Esophagus mucosa (tissue), 1 donor: Measurements from ENCODE around the gene ADGRG3. TPM values are rescaled to one million over a fixed set of nuclear protein-coding genes. Genes with fewer than 3 reads are reported as not detected.
A peak's percentile ranks its signal among the peaks of the same experiment; 100 is the strongest.
"Not testable (repeated sequence)": the region's sequence is repeated elsewhere in the genome, so short reads cannot be mapped to it uniquely, and the experiment has no call there.

Experiments
- ATAC-seq: fragments of 200-7000 bp; cut with Tn5 transposase; one replicate; pipeline ENCODE4 v1.9.1; 2020
- total RNA-seq: library from RNA; stranded (reverse); gene quantifications from one replicate; pipeline ENCODE4 v1.2.4, GENCODE V29; 2023
- donor health status: DM: yes; HTN: yes; CAD: no.

The ADGRG3 gene
- total RNA-seq, 1 donor from 2014 or later: 0.84 TPM

- no peak for ATAC-seq
Observed at GRCh38 chr16:57697896-57698537, 29.9 kb downstream of the ADGRG3 start.

DNA sequence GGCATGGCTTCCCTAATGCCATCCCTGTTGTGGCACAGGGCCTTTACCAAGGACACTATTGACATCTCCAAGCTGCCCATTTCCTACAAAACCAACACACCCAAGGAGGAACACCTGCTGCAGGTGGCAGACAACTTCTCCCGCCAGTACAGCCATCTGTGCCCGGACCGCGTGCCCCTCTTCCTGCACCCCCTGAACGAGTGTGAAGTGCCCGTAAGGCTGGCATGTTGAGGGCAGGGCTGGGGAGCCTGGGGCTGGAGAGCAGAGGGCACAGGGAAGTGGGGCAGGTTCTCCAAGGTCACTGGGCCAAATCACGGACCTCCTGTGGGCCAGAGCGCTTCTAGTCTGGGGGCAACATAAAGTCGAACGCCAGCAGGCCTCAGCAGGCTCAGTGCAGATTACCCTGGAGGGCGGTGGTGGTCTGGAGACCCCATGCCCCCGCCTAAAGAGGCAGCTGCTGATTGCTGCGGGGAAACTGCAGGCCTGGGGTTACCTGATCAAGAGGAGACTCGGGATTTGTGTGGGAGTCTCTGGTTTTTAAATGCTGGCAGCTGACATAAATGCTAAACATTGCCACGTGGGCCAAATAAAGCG lies 30.8 kb downstream of the ADGRG3 start:
- no peak for ATAC-seq

DNA sequence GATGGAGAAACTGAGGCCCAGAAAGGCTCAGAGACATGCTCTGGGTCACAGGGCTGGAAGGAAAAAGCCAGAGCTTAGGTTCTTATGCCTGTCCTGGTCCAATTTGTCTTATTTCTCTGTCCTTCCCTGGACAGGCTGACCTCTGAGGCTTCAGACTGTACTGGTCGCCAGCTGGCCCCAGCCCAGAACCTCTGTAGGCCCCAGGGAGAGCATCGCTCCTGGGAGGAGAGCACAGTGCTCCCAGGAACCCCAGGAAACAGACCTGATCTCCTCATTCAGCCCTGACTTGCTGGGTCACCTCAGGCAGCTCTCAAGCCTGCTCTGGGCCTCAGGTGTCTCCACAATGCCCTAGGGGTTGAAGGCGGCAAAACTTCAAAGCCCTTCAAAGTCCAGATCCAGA lies 31.4 kb downstream of the ADGRG3 start:
- no peak for ATAC-seq

DNA sequence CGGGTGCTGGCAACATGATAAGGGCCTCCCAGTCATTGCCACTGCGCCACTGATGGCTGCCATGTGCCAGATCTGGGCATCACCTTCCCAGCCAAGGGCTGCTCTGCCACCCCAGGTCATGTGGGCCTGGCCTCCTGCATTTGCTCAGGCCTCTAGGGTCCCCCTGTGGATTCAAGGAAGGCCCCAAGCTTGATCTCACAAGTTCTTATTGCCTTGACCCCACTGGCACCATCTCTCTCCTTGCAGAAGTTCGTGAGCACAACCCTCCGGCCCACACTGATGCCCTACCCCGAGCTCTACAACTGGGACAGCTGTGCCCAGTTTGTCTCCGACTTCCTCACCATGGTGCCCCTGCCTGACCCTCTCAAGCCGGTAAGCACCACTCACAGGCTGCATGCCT lies 31.8 kb downstream of the ADGRG3 start:
- ATAC-seq: no peak

DNA sequence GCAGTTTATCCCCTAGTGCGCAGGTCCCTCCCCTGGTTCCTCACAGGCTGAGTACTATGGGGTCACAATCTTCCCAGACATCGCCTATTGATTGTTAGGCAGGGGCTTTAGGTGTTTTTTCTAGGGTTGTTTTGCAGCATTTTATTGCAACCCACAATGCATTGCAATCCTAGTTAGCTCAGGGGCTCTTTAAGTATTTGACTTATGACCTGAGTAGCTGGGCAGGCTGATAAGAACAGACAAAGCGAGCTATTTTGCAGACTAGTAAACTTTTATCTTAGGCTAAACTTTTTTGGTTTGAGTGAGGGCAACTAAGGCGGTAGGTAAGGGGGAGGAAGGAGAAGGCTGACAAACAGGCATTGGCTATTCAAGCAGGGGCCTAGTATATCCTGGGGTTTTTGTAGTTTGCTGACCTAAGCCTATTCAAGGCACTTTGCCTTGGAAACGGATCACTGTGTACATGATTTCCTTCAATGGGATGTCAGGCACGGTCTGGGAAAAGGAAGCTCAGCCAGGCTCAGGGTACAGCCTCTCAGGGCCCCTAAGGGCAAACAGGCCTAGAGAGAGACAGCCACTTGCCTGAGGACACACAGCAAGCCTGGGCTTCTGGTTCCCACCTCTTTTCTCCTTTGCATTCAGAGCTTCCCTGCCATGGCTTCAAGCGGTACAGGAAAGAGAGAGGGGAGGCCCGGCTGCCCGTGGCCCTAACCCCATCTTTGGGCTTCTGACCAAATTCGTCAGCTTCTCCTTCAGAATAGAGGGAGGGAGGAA lies 32.9 kb downstream of the ADGRG3 start:
- no peak for ATAC-seq

GRCh38 chr16:57701759-57702371 lies 33.8 kb downstream of the ADGRG3 start:
- no peak for ATAC-seq

- ATAC-seq: no peak
Observed at GRCh38 chr16:57703416-57704010, 35.4 kb downstream of the ADGRG3 start.

DNA sequence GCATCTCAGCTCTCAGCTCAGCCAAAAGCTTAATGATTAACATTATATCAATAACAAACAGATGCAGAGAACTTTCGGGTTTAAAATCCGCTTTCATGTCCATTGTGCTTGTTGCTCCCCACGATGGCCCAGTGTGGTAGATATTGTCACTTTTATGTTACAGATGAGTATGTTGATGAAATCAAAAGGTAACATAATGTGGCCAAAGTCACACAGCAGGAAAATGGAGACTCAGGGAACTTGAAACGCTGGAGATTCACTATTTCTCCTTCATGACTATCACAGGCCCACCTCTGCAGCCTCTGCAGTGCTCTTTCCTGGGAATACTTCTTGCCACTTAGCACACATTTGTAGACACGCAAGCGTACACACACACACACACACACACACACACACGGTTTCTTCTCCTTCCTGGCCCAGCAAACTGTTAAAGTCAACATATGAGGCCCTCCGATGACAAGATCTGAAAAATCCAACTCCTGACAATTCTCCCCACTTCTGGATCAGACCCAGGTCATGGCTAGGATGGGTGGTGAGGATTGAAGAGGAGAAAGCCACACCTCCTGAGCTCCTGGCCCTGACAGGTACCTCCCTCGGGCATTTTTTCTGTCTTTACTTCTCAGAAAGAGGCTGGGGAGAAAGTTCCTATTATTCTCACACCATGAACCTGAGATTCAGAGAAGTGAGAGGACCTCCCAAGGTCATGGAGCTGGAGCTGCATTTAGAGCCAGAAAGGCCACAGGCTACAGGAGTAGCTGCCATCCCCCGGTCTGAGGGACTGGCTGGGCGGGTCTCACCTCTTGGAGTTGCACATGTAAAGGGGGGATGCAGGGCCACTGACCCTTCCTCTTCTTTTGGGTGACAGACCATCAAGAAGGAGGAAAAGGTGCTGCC lies 36.2 kb downstream of the ADGRG3 start:
- no peak for ATAC-seq

DNA sequence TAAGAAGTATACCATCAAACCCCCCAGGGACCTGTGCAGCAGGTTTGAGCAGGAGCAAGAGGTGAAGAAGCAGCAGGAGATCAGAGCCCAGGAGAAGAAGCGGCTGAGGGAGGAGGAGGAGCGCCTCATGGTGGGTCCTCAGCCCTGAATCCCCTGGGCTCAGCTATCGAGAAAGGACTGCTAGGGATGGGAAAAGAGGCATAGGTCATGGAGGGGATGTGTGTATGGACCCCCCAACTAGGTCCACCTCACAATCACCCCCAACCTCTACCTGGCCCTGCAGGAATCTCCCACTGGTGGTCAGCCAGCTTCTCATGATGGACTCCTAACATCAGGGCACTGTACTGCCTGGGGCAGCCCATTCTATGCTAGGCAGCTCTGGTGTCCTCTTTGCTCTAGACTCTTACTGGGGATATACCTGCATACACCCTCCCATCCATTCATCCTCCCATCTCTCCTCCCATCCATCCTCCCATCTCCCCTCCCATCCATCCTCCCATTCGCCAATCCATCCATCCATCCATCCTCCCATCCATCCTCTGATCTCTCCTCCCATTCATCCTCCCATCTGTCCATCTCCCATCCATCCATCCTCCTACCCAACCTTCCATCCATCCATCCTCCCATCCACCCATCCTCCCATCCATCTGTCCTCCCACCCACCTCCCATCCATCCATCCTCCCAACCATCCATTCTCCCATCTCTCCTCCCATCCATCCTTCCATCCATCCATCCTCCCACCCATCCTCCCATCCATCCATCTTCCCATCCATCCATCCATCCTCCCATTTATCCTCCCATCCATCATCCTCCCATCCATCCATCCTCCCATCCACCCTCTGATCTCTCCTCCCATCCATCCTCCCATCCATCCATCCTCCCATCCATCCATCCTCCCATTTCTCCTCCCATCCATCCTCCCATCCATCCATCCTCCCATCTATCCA lies 37.1 kb downstream of the ADGRG3 start:
- ATAC-seq: no peak

- ATAC-seq: no peak
Observed at GRCh38 chr16:57706717-57707116, 38.6 kb downstream of the ADGRG3 start.

DNA sequence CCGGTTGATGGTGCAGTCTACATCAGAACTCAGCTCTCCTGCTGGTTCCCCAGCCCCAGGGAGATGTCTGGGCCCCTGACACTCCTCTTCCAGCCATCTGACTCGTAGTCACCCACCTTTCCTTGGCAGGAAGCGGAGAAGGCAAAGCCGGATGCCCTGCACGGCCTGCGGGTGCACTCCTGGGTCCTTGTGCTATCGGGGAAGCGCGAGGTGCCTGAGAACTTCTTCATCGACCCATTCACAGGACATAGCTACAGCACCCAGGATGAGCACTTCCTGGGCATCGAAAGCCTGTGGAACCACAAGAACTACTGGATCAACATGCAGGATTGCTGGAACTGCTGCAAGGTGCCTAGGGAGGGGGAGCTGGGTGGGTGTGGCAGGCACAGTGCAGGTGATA lies 39.2 kb downstream of the ADGRG3 start:
- no peak for ATAC-seq

DNA sequence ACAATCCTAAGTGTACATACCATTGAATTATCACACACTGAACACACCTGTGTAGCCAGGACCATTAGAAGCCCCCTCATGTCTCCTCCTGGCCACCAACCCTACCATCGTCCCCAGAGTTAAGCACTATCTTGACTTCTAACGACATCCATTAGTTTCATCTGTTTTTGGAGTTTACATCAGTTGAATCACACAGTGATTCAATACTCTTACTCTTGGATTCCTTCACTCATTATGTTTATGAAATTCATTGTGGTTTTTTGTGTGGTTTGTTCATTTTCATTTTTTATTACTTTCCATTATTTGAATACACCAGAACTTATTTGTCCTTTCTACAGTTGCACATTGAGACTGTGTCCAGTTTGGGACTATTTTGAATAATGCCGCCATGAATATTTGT lies 40.1 kb downstream of the ADGRG3 start:
- ATAC-seq: no peak

- ATAC-seq: no peak
Observed at GRCh38 chr16:57709663-57710062, 41.6 kb downstream of the ADGRG3 start.

GRCh38 chr16:57711346-57711745 lies 43.2 kb downstream of the ADGRG3 start:
- no peak for ATAC-seq

GRCh38 chr16:57711993-57712392 lies 43.9 kb downstream of the ADGRG3 start:
- ATAC-seq: no peak

DNA sequence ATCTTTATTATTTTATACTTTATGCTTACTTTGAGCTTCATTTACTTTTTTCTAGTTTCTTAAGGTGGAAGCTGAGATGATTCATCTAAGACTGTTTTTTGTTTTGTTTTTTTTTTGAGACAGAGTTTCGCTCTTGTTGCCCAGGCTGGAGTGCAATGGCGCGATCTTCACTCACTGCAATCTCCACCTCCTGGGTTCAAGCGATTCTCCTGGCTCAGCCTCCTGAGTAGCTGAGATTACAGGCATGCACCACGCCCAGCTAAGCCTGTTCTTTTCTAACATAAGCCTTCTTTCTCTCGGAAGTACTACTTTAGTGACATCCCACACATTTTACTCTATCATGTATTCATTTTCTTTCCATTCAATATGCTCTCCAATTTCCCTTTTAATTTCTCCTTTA lies 44.5 kb downstream of the ADGRG3 start:
- ATAC-seq: not testable (repeated sequence)

GRCh38 chr16:57713596-57713995 lies 45.5 kb downstream of the ADGRG3 start:
- no peak for ATAC-seq

GRCh38 chr16:57714047-57714446 lies 45.9 kb downstream of the ADGRG3 start:
- ATAC-seq: no peak

DNA sequence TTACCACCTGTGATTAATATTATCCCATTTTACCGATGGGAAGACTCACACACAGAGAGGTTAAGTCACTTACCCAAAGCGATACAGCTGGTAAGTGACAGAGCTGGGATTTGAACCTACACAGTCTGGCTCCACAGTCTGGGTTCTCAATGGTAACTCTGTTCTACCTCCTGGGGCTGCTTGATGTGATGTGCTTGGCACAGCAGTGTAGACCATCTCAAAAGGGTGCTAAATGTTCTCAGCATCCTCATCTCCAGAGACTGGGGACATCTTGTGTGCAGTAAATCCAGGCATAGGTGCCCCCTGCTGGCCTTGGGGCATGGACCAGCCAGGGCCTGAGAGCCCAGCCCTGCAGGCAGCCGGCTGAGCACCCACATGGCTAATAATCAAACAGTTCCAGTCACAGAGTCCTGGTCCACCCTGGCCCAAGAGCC lies 52.1 kb downstream of the ADGRG3 start:
- ATAC-seq: peak; percentile 50

- no peak for ATAC-seq
Observed at GRCh38 chr16:57721356-57722209, 53.5 kb downstream of the ADGRG3 start.
